ENCODE data around the gene CCDC188. TPM values are rescaled to one million over a fixed set of nuclear protein-coding genes. Genes with fewer than 3 reads are reported as not detected.
"Not testable (repeated sequence)": the region's sequence is repeated elsewhere in the genome, so short reads cannot be mapped to it uniquely, and the experiment has no call there.

Gene CCDC188
- total RNA-seq, 2 donors from 2014 or later = 1.5 TPM; not detected in 1

DNA sequence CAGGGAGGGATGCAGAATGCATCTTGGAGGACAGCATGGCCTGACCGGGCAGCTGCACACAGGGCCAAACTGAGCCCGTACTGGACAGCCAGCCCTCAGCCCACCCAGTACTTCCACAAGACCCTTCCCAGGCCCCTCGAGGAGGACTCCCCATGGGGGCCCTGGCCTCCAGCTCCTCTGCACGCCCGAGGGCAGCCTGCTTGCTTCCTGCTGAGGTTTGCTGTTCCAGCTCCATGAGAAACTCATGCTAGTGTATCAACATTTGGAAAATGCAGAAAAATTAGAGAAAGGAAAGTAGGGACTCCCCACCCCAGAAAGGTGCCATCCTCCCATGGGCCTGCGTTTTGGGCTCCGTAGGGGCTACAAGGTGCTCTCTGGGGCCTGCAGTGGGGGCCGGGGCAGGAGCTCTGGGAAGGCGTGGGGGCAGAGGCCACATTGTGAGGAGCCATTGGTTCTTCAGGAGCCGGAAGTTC, 21.3 kb upstream of the CCDC188 start:
- no peaks in the 10 kb centered on the region for H3K4me1 Mint-ChIP-seq
- H3K27ac Mint-ChIP-seq = no peak overlapping the region
- H3K4me3 Mint-ChIP-seq = no peak overlapping the region

GRCh38 chr22:20171288-20172140, 20.7 kb upstream of the CCDC188 start:
- DNase-seq = no peak
- H3K36me3 Mint-ChIP-seq (ENCODE audit: low read depth) = no peaks in the 10 kb centered on the region

More for the DNA sequence above, 21.3 kb upstream of the CCDC188 start:
- DNase-seq (no peak), ATAC-seq (no peak)
- Mint-ChIP-seq H3K36me3 (ENCODE audit: low read depth) (no peaks in the 10 kb centered on the region), H3K27me3 (peaks cover 6% of the 10 kb centered on the region)
- H3K9me3 ChIP-seq (ENCODE audit: control insufficient read depth, low read length, poor library complexity, severe bottlenecking) = no peaks in the 10 kb centered on the region

DNA sequence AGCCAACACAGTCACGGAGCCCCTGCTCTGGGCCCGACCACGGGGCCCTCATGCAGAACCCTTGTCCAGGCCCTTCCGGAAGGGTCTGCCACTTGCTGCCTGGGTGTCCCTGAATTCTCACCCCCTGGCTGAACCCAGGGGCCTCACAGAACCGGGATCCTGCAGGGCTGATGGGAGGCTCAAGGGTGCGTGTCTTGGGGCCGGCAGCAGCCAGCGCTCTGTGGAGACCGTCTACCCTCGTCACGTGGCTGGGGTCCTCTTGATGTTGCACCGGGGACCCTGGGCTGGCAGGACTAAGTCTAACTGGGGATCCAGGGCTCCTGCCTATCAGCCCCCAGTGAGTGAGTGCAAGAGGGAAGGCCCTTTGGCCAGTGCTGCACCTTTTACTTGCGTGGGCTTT, 19.3 kb upstream of the CCDC188 start:
- Mint-ChIP-seq H3K4me1 (no peaks in the 10 kb centered on the region), H3K4me3 (no peak overlapping the region), H3K36me3 (ENCODE audit: low read depth) (no peaks in the 10 kb centered on the region), H3K27me3 (peaks cover 6% of the 10 kb centered on the region), H3K27ac (no peak overlapping the region)
- no peak for DNase-seq
- no peaks in the 10 kb centered on the region for H3K9me3 ChIP-seq (ENCODE audit: control insufficient read depth, low read length, poor library complexity, severe bottlenecking)
- no peak for ATAC-seq

More at GRCh38 chr22:20171288-20172140, 20.7 kb upstream of the CCDC188 start:
- Mint-ChIP-seq H3K27ac (no peak overlapping the region), H3K27me3 (peaks cover 6% of the 10 kb centered on the region), H3K4me3 (no peak overlapping the region), H3K4me1 (no peaks in the 10 kb centered on the region)
- no peak for ATAC-seq
- H3K9me3 ChIP-seq (ENCODE audit: control insufficient read depth, low read length, poor library complexity, severe bottlenecking) = no peaks in the 10 kb centered on the region

GRCh38 chr22:20169253-20169822, 18.5 kb upstream of the CCDC188 start:
- Mint-ChIP-seq H3K4me1 (no peaks in the 10 kb centered on the region), H3K36me3 (ENCODE audit: low read depth) (no peaks in the 10 kb centered on the region), H3K4me3 (no peak overlapping the region), H3K27me3 (peaks cover 6% of the 10 kb centered on the region), H3K27ac (no peak overlapping the region)
- DNase-seq (no peak), ATAC-seq (no peak)
- H3K9me3 ChIP-seq (ENCODE audit: control insufficient read depth, low read length, poor library complexity, severe bottlenecking) = no peaks in the 10 kb centered on the region

DNA sequence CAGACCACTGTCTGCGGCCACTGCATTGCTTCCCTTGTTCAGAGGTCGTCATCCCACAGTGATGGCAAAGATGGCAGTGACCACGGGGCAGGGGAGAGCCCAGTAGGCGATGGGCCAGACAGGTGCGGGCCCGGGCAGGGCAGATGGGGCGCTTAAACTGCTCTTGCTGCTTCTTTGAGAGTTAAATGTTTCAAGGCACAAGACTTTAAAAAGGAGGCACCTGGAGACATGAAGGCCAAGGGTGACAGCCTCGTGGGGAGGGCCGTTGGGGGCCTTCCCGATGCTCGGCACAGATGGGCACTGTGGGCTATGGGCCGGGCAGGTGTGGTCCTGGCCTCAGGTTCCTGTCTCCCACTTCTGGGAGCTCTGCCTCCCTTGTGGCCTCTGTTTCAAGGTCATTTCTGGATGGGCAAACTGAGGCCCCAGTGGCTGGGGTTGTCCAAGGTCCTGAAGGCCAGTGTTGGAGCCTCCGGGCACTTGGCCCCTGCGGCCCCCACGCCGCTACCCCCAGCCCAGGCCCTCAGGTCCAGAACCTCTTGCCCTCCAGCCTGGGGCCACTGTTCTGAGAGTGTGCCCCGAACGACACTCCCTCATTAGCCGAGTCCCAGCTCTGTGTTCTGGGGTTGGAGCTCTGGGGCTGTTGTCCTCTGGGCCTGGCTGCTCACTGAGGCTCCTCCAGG, 16.9 kb upstream of the CCDC188 start:
- no peak overlapping the region for H3K4me3 Mint-ChIP-seq
- DNase-seq = no peak
- no peaks in the 10 kb centered on the region for H3K4me1 Mint-ChIP-seq
- H3K27ac Mint-ChIP-seq = no peak overlapping the region
- H3K27me3 Mint-ChIP-seq = peaks cover 6% of the 10 kb centered on the region
- H3K9me3 ChIP-seq (ENCODE audit: control insufficient read depth, low read length, poor library complexity, severe bottlenecking) = no peaks in the 10 kb centered on the region
- ATAC-seq = no peak
- no peaks in the 10 kb centered on the region for H3K36me3 Mint-ChIP-seq (ENCODE audit: low read depth)

- H3K4me1 Mint-ChIP-seq = no peaks in the 10 kb centered on the region
- no peak overlapping the region for H3K4me3 Mint-ChIP-seq
- H3K36me3 Mint-ChIP-seq (ENCODE audit: low read depth) = no peaks in the 10 kb centered on the region
- ATAC-seq (no peak), DNase-seq (no peak)
- H3K27ac Mint-ChIP-seq = no peak overlapping the region
- H3K27me3 Mint-ChIP-seq = peaks cover 6% of the 10 kb centered on the region
- no peaks in the 10 kb centered on the region for H3K9me3 ChIP-seq (ENCODE audit: control insufficient read depth, low read length, poor library complexity, severe bottlenecking)
These were observed 15.8 kb upstream of the CCDC188 start for GRCh38 chr22:20166703-20167102.

DNA sequence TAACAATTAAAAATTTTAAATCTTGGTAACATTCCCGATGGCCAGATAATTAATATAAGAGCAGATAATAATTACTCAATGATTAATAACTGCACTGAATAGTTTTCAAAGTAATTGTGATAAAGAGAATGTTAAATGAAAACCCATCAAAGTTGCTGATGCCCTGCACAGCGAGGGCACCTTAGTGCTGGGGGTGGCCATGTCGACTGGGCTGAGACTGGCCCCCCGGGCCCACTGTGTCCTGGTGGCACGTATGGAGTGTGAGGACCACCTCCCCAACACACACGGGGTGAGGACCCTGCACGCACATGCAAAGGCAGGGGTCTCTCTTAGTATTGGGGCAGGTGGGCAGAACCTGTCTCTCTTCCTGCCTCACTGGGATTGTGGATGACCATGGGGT, 15.1 kb upstream of the CCDC188 start:
- H3K4me3 Mint-ChIP-seq = no peak overlapping the region
- no peak overlapping the region for H3K27ac Mint-ChIP-seq
- no peaks in the 10 kb centered on the region for H3K36me3 Mint-ChIP-seq (ENCODE audit: low read depth)
- DNase-seq = no peak
- H3K27me3 Mint-ChIP-seq = peaks cover 6% of the 10 kb centered on the region
- no peaks in the 10 kb centered on the region for H3K9me3 ChIP-seq (ENCODE audit: control insufficient read depth, low read length, poor library complexity, severe bottlenecking)
- no peaks in the 10 kb centered on the region for H3K4me1 Mint-ChIP-seq
- ATAC-seq = no peak

DNA sequence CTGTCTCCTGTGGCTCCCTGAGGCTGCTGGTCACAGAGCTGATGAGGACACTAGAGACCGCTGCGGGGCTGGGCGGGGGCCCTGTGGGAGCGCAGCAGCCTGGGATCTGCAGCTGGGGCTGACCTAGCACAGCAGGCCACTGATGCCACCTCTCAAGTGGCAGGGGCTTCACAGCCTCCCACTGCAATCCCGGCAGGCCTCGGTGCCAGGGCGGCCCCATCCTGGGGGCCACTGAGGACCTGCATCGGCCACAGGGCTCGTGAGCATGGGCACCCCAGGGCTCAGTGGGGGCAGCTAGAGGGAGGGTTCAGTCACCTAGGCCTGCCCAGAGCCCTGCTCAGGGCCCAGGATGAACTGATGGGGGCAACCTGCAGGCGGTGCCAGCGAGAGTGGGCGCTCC, 14.6 kb upstream of the CCDC188 start:
- DNase-seq = no peak
- no peaks in the 10 kb centered on the region for H3K9me3 ChIP-seq (ENCODE audit: control insufficient read depth, low read length, poor library complexity, severe bottlenecking)
- Mint-ChIP-seq H3K4me3 (no peak overlapping the region), H3K36me3 (ENCODE audit: low read depth) (no peaks in the 10 kb centered on the region), H3K4me1 (no peaks in the 10 kb centered on the region), H3K27ac (no peak overlapping the region), H3K27me3 (peaks cover 3% of the 10 kb centered on the region)
- ATAC-seq = no peak

DNA sequence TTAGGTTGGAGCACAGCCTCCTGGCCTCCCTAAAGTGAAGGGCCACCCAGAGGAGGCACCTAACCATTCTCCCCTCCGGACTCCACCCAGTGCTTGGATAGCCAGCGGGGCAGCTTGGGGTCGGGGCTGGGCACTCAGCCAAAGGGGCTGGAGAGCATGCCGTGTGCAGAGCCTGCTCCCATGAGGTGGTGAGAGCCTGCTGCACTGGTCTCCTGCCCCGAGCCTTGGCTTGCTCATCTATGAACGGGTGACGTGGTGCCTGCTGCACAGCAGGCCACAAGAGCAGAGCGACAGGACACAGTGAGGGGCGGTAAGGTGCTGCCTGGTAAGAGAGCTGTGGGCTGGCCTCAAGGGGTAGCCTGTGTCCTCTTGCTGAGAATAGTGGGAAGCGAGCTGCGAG, 14.0 kb upstream of the CCDC188 start:
- Mint-ChIP-seq H3K4me1 (no peaks in the 10 kb centered on the region), H3K27me3 (no peaks in the 10 kb centered on the region), H3K4me3 (no peak overlapping the region), H3K27ac (no peak overlapping the region), H3K36me3 (ENCODE audit: low read depth) (no peaks in the 10 kb centered on the region)
- ATAC-seq (no peak), DNase-seq (no peak)
- no peaks in the 10 kb centered on the region for H3K9me3 ChIP-seq (ENCODE audit: control insufficient read depth, low read length, poor library complexity, severe bottlenecking)

- no peak for DNase-seq
- Mint-ChIP-seq H3K27ac (no peak overlapping the region), H3K27me3 (no peaks in the 10 kb centered on the region), H3K4me1 (peaks cover 4% of the 10 kb centered on the region), H3K36me3 (ENCODE audit: low read depth) (no peaks in the 10 kb centered on the region), H3K4me3 (no peak overlapping the region)
- H3K9me3 ChIP-seq (ENCODE audit: control insufficient read depth, low read length, poor library complexity, severe bottlenecking) = no peaks in the 10 kb centered on the region
- no peak for ATAC-seq
These were observed 9.2 kb upstream of the CCDC188 start for GRCh38 chr22:20160041-20160440.

DNA sequence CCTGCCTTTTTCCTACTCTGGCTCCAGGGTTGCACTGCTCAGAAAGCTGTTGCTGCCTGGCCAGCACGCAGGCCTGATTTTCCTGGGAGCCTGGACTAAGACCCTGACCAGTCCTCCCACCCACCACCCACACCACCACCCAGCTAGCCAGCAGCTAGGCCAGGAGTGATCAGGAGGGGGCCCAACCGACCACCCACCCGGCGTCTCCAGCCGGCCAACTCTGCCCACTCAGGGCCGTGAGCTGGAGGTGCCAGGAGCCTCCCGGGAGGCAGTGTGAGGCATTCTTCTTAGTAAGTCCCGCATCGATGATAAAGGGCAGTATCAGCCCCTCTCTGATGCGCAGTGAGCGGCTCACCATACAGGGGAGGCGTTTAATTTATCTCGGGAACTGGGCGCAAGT, 8.7 kb upstream of the CCDC188 start:
- not testable (repeated sequence) for H3K36me3 Mint-ChIP-seq (ENCODE audit: low read depth); H3K27ac Mint-ChIP-seq; H3K4me3 Mint-ChIP-seq; H3K9me3 ChIP-seq (ENCODE audit: control insufficient read depth, low read length, poor library complexity, severe bottlenecking); ATAC-seq; H3K4me1 Mint-ChIP-seq; DNase-seq; H3K27me3 Mint-ChIP-seq

GRCh38 chr22:20159076-20159475, 8.2 kb upstream of the CCDC188 start:
- Mint-ChIP-seq H3K27me3 (no peaks in the 10 kb centered on the region), H3K4me1 (peaks cover 4% of the 10 kb centered on the region), H3K36me3 (ENCODE audit: low read depth) (no peaks in the 10 kb centered on the region), H3K27ac (no peak overlapping the region), H3K4me3 (no peak overlapping the region)
- DNase-seq (no peak), ATAC-seq (no peak)
- H3K9me3 ChIP-seq (ENCODE audit: control insufficient read depth, low read length, poor library complexity, severe bottlenecking) = no peaks in the 10 kb centered on the region

GRCh38 chr22:20158391-20159036, 7.7 kb upstream of the CCDC188 start:
- H3K9me3 ChIP-seq (ENCODE audit: control insufficient read depth, low read length, poor library complexity, severe bottlenecking) = no peaks in the 10 kb centered on the region
- no peak for ATAC-seq

More at GRCh38 chr22:20158391-20159036, 7.7 kb upstream of the CCDC188 start:
- Mint-ChIP-seq H3K27ac (no peak overlapping the region), H3K27me3 (no peaks in the 10 kb centered on the region), H3K4me3 (no peak overlapping the region), H3K4me1 (peaks cover 4% of the 10 kb centered on the region), H3K36me3 (ENCODE audit: low read depth) (no peaks in the 10 kb centered on the region)
- DNase-seq = no peak

Measured in T-helper 17 cell (primary cell).